Mesangial cell (primary cell): ENCODE results near the gene ZG16B. TPM values are rescaled to one million over a fixed set of nuclear protein-coding genes. Genes with fewer than 3 reads are reported as not detected.

Source experiments
- total RNA-seq: library from RNA; depleted of rRNA; stranded (reverse); fragments of >200 nt; gene quantifications from 2 replicates; pipeline ENCODE4 v1.2.3, GENCODE V29; 2015

The ZG16B gene
- 1.1 and 1.3 TPM in 2 replicates for total RNA-seq

GRCh38 chr16:2829501-2830354, at the start of gene ZG16B:
Gene ZG16B (plus strand): TSS chr16:2830303. CDS start chr16:2830442, 139 bp downstream.

GRCh38 chr16:2787406-2787805, 42.7 kb upstream of the ZG16B start, which contains the start of gene PRSS33:
Gene PRSS33 (minus strand): TSS chr16:2787560. CDS start chr16:2786547, 1,013 bp downstream.

GRCh38 chr16:2816751-2817339, 13.3 kb upstream of the ZG16B start, which contains the start of gene PRSS21:
Gene PRSS21 (plus strand): TSS chr16:2817237. CDS start chr16:2817269, 32 bp downstream.

GRCh38 chr16:2857451-2858244, 27.5 kb downstream of the ZG16B start, which contains the start of gene PRSS22:
Gene PRSS22 (minus strand): TSS chr16:2858170. CDS start chr16:2858104, 66 bp downstream.

Other genes with a start within 250 kb of the ZG16B start
- 86.3 and 87.8 TPM in 2 replicates for gene KCTD5, start 147.8 kb upstream of the ZG16B start, total RNA-seq
- gene PRSS27, start 110.1 kb upstream of the ZG16B start, total RNA-seq: 1.3 and 2.0 TPM in 2 replicates
- 141 and 191 TPM in 2 replicates for gene SRRM2, start 77.7 kb upstream of the ZG16B start, total RNA-seq
- gene ELOB, start 53.0 kb upstream of the ZG16B start, total RNA-seq: 364 and 485 TPM in 2 replicates
- not detected in 2 replicates for gene PRSS33, start 42.7 kb upstream of the ZG16B start, total RNA-seq
- gene PRSS41, start 31.8 kb upstream of the ZG16B start, total RNA-seq: not detected in 2 replicates
- gene PRSS21, start 13.1 kb upstream of the ZG16B start, total RNA-seq: 0.25 and 1.6 TPM in 2 replicates
- gene PRSS22, start 27.9 kb downstream of the ZG16B start, total RNA-seq: 1.1 TPM in 1 of 2 replicates, not detected in the other
- gene FLYWCH2, start 52.9 kb downstream of the ZG16B start, total RNA-seq: 73.0 and 87.7 TPM in 2 replicates
- 46.4 and 54.1 TPM in 2 replicates for gene FLYWCH1, start 81.6 kb downstream of the ZG16B start, total RNA-seq
- gene KREMEN2, start 134.0 kb downstream of the ZG16B start, total RNA-seq: 0.81 and 4.9 TPM in 2 replicates
- 6.5 and 22.5 TPM in 2 replicates for gene PAQR4, start 139.0 kb downstream of the ZG16B start, total RNA-seq
- 6.3 and 101 TPM in 2 replicates for gene PKMYT1, start 150.1 kb downstream of the ZG16B start, total RNA-seq
- gene CLDN9, start 182.6 kb downstream of the ZG16B start, total RNA-seq: under 0.01 TPM in 1 of 2 replicates, not detected in the other
- gene CLDN6, start 187.9 kb downstream of the ZG16B start, total RNA-seq: 31.8 and 63.8 TPM in 2 replicates
- gene TNFRSF12A, start 190.1 kb downstream of the ZG16B start, total RNA-seq: 630 and 760 TPM in 2 replicates
- gene HCFC1R1, start 193.6 kb downstream of the ZG16B start, total RNA-seq: 61.8 and 378 TPM in 2 replicates
- gene THOC6, start 193.7 kb downstream of the ZG16B start, total RNA-seq: 32.4 and 43.7 TPM in 2 replicates
- gene BICDL2, start 206.6 kb downstream of the ZG16B start, total RNA-seq: not detected in 2 replicates
- under 0.01 and 0.13 TPM in 2 replicates for gene MMP25, start 216.3 kb downstream of the ZG16B start, total RNA-seq
- gene IL32, start 235.3 kb downstream of the ZG16B start, total RNA-seq: 128 and 172 TPM in 2 replicates